HepG2 (cell line): ENCODE data around the gene CCDC9B. TPM values are rescaled to one million over a fixed set of nuclear protein-coding genes. Genes with fewer than 3 reads are reported as not detected.

ENCODE experiments used
- CREM ChIP-seq, 2 experiments: sonication (generic) in 1 of 2; formaldehyde crosslinking in 1 of 2; IDR thresholded peaks; 2 replicates each; pipeline versions ENCODE4 v1.4.0 to v1.6.1; 2016 to 2020; ENCODE audit warnings: antibody characterized with exemption in 1 of 2, mild to moderate bottlenecking in 1 of 2, missing genetic modification reagents in 1 of 2
- GMEB2 ChIP-seq: IDR thresholded peaks from 2 replicates; pipeline ENCODE4 v1.6.1; 2016; ENCODE audit warnings: missing biosample characterization, missing genetic modification reagents, low read depth
- LCORL ChIP-seq, 2 experiments: fragments of 450-650 bp in 1 of 2; sonication (generic) in 1 of 2; formaldehyde crosslinking in 1 of 2; IDR thresholded peaks; 2 replicates each; pipeline versions ENCODE4 v1.5.0 to v1.6.1; 2017 to 2020; ENCODE audit warnings: antibody characterized with exemption in 1 of 2, missing genetic modification reagents in 1 of 2
- MBNL3 ChIP-seq: fragments of 250-450 bp; sonication (Bioruptor Pico); conservative IDR thresholded peaks from 2 replicates; pipeline ENCODE4 v1.8.0; 2022; ENCODE audit warnings: mild to moderate bottlenecking, inconsistent platforms
- MIER2 ChIP-seq: IDR thresholded peaks from 2 replicates; pipeline ENCODE4 v1.6.1; 2016; ENCODE audit warnings: missing biosample characterization, missing genetic modification reagents
- PAWR ChIP-seq: sonication (generic); formaldehyde crosslinking; IDR thresholded peaks from 2 replicates; pipeline ENCODE4 v1.4.0; 2020; ENCODE audit warnings: missing genetic modification reagents, mild to moderate bottlenecking, borderline replicate concordance
- PPARG ChIP-seq: conservative IDR thresholded peaks from 2 replicates; pipeline ENCODE4 v1.6.1; 2016; ENCODE audit warnings: missing biosample characterization, missing genetic modification reagents
- ZBTB43 ChIP-seq: sonication (generic); formaldehyde crosslinking; conservative IDR thresholded peaks from 2 replicates; pipeline ENCODE4 v1.4.0; 2020; ENCODE audit warnings: missing genetic modification reagents
- ZFP1 ChIP-seq: IDR thresholded peaks from 2 replicates; pipeline ENCODE4 v1.6.1; 2016
- ZFX ChIP-seq: sonication (generic); formaldehyde crosslinking; IDR thresholded peaks from 2 replicates; pipeline ENCODE4 v1.4.0; 2020; ENCODE audit warnings: mild to moderate bottlenecking, low read depth, missing genetic modification reagents, moderate library complexity
- ZGPAT ChIP-seq: IDR thresholded peaks from 2 replicates; pipeline ENCODE4 v1.6.1; 2016; ENCODE audit warnings: mild to moderate bottlenecking
- ZNF143 ChIP-seq: sonication (generic); formaldehyde crosslinking; IDR thresholded peaks from 2 replicates; pipeline ENCODE4 v1.4.0; 2020; ENCODE audit warnings: missing genetic modification reagents
- ZNF232 ChIP-seq: sonication (generic); formaldehyde crosslinking; IDR thresholded peaks from 2 replicates; pipeline ENCODE4 v1.4.0; 2020; ENCODE audit warnings: missing genetic modification reagents, borderline replicate concordance
- ZNF766 ChIP-seq: sonication (generic); formaldehyde crosslinking; IDR thresholded peaks from 2 replicates; pipeline ENCODE4 v1.5.0; 2020; ENCODE audit warnings: missing genetic modification reagents, borderline replicate concordance
- ZNF816 ChIP-seq: sonication (generic); formaldehyde crosslinking; IDR thresholded peaks from 2 replicates; pipeline ENCODE4 v1.8.0; 2022; ENCODE audit warnings: missing genetic modification reagents, mild to moderate bottlenecking, borderline replicate concordance
- ZSCAN31 ChIP-seq: sonication (generic); formaldehyde crosslinking; IDR thresholded peaks from 2 replicates; pipeline ENCODE4 v1.5.0; 2020; ENCODE audit warnings: low read depth, mild to moderate bottlenecking, missing genetic modification reagents
- ZSCAN5A ChIP-seq: sonication (generic); formaldehyde crosslinking; IDR thresholded peaks from 2 replicates; pipeline ENCODE4 v1.8.0; 2022; ENCODE audit warnings: mild to moderate bottlenecking, missing genetic modification reagents, borderline replicate concordance
- polyA plus RNA-seq, 8 experiments: library from polyadenylated mRNA; depleted of rRNA in 3 of 8; stranded (reverse) in 7 of 8; unstranded in 1 of 8; fragments of >200 nt; fragmentation: Illumina TruSeq in 4 of 8; extraction: Trizol in 4 of 8; gene quantifications; 2 replicates each; pipeline versions ENCODE4 v1.2.1 to v1.2.3, GENCODE V29; 2011 to 2016; ENCODE audit warnings: low read depth in 4 of 8, missing spikeins in 1 of 8, mixed read lengths in 1 of 8; ENCODE audit not compliant: insufficient read depth in 1 of 8
- total RNA-seq, 5 experiments: library from RNA; depleted of rRNA; stranded (reverse); fragments of >200 nt; fragmentation: Illumina TruSeq; extraction: Trizol; gene quantifications; 2 replicates each; pipeline ENCODE4 v1.2.3, GENCODE V29; 2016; ENCODE audit warnings: low read depth in 1 of 5

The CCDC9B gene
- total and polyA plus RNA-seq, 2 of the 13 experiments (the other 11 are each of a cell fraction or from before 2014, with no cell fraction given), result 0.98 to 1.6 TPM

- TF ChIP-seq LCORL (IDR thresholded peaks at IDR 0.05), result no peak
- TF ChIP-seq LCORL (CRISPR knock-in tag; IDR thresholded peaks at IDR 0.05), result 0 out of 2 replicates have a peak, but pooled peaks have one; percentile 15
- TF ChIP-seq ZGPAT (CRISPR knock-in tag), result peak; percentile 83
- TF ChIP-seq PPARG (CRISPR knock-in tag), result 0 out of 2 replicates have a peak, but pooled peaks have one; percentile 30
- TF ChIP-seq GMEB2 (CRISPR knock-in tag), result 0 out of 2 replicates have a peak, but pooled peaks have one; percentile 50
- TF ChIP-seq CREM (IDR thresholded peaks at IDR 0.05), result no peak
- TF ChIP-seq CREM (CRISPR knock-in tag; IDR thresholded peaks at IDR 0.05), result no peak
- peak; percentile 32; the same call in 1 of the 2 replicates for TF ChIP-seq MIER2 (CRISPR knock-in tag)
- peak; percentile 80; the same call in 1 of the 2 replicates for TF ChIP-seq ZNF766 (CRISPR knock-in tag)
- TF ChIP-seq MBNL3 (CRISPR knock-in tag), result no peak
- TF ChIP-seq ZSCAN5A (CRISPR knock-in tag), result no peak
- peak; percentile 60 for TF ChIP-seq ZFX
- TF ChIP-seq PAWR, result no peak
- TF ChIP-seq ZFP1 (CRISPR knock-in tag), result peak; percentile 51; the same call in 1 of the 2 replicates
- no peak; the same call in 1 of the 2 replicates for TF ChIP-seq ZNF816 (CRISPR knock-in tag)
- TF ChIP-seq ZBTB43 (CRISPR knock-in tag), result 0 out of 2 replicates have a peak, but pooled peaks have one; percentile 34
- TF ChIP-seq ZSCAN31 (CRISPR knock-in tag), result 0 out of 2 replicates have a peak, but pooled peaks have one; percentile 56
- no peak for TF ChIP-seq ZNF143 (CRISPR knock-in tag)
- TF ChIP-seq ZNF232 (CRISPR knock-in tag), result 0 out of 2 replicates have a peak, but pooled peaks have one; percentile 52
These were observed 17.3 kb downstream of the CCDC9B start, which contains the start of gene INAFM2 (continued) for GRCh38 chr15:40323239-40323952.
